Tibial nerve (tissue), 4 donors: ENCODE measurements around the gene STAM2. TPM values are rescaled to one million over a fixed set of nuclear protein-coding genes. Genes with fewer than 3 reads are reported as not detected.

Source experiments
- DNase-seq, 2 donors: peaks; one replicate each; pipeline ENCODE4 v3.0.0-alpha.2; 2019; ENCODE audit warnings: low spot score in 2 of 2
- H3K27ac ChIP-seq, 4 donors: fragments of 200-600 bp; sonication (generic) in 3 of 4; one replicate each; pipeline ENCODE4 v1.5.1; 2017 to 2019; ENCODE audit warnings: mild to moderate bottlenecking in 1 of 4
- H3K27me3 ChIP-seq, 2 donors: fragments of 200-600 bp; sonication (generic) in 1 of 2; one replicate each; pipeline versions ENCODE4 v1.5.1 to v1.6.0; 2017 to 2019
- H3K36me3 ChIP-seq, 3 donors: fragments of 200-600 bp; sonication (generic); one replicate each; pipeline ENCODE4 v1.5.1; 2018 to 2019
- H3K4me1 ChIP-seq, 4 donors: fragments of 200-600 bp; sonication (generic) in 3 of 4; one replicate each; pipeline ENCODE4 v1.5.1; 2017 to 2019
- H3K4me3 ChIP-seq, 4 donors: fragments of 200-600 bp; sonication (generic) in 3 of 4; one replicate each; pipeline ENCODE4 v1.5.1; 2017 to 2019; ENCODE audit warnings: mild to moderate bottlenecking in 1 of 4, moderate library complexity in 1 of 4
- H3K9me3 ChIP-seq, 4 donors: fragments of 200-600 bp; sonication (generic) in 3 of 4; one replicate each; pipeline ENCODE4 v1.5.1; 2017 to 2019
- EP300 ChIP-seq, 2 donors: sonication (generic); formaldehyde crosslinking; IDR thresholded peaks; one replicate each; pipeline ENCODE4 v1.6.1; 2017; ENCODE audit warnings: antibody characterized with exemption in 2 of 2, mild to moderate bottlenecking in 1 of 2
- POLR2A ChIP-seq, 2 donors: fragments of 450-650 bp; IDR thresholded peaks; one replicate each; pipeline ENCODE4 v1.6.1; 2017; ENCODE audit warnings: antibody characterized with exemption in 2 of 2, mild to moderate bottlenecking in 2 of 2, moderate library complexity in 2 of 2
- WGBS, 2 donors: methylation state at CpG; one replicate each; pipeline ENCODE4 v1.1.5; 2018; 5-methylcytosine and 5-hydroxymethylcytosine counted together
- total RNA-seq, 4 donors: library from RNA; depleted of rRNA; stranded (reverse); fragments of >200 nt; gene quantifications; one replicate each; pipeline ENCODE4 v1.1.0, GENCODE V29; 2016
- TF ChIP-seq, protein P1 (sequence below), 5 experiments: fragments of 200-600 bp in 3 of 5; fragments of 450-650 bp in 2 of 5; sonication (generic) in 3 of 5; IDR thresholded peaks; one replicate each; pipeline ENCODE4 v1.5.1; 2016 to 2019; ENCODE audit warnings: antibody characterized with exemption in 5 of 5, mild to moderate bottlenecking in 3 of 5, moderate library complexity in 2 of 5

The STAM2 gene
- 10 to 100 TPM; 18.9 to 45.4 (median 31.7) TPM for total RNA-seq

DNA sequence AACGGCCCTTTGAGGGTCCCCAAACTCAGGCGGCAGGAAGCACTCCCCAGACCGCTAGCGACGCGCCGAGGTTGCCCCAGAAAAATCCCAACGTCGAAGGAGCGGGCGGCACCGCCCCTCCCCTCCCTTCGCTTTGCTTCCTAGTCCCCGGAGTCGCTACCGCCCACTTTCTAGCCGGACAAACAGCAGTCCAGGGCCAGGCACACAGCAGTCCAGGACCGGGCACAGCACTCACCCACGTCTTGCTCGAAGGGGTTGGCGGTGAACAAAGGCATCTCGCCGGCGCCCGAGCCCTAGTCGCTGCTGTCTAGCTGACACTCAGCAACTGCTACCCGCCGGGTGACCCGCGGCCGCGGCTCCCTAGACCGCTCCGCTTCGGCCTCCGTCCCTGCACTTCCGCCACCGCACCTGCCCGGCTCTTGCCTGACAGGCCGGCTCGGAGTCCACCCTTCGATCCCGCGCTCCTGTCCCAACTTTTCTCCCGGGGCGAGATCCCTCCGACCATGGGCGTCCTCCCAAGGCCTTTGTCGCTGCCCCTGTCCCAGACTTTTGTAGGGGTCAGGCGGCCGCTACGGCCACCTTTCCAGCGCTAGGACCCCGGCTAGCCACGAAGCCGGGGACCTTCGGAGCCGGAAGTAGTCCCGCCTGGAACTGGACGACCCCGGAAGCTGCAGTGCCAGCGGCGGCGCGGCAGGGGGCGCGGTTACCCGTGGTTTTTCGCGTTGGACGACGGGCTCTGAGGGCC lies at the start of gene STAM2:
Gene STAM2 (minus strand): TSS at position 396 of the 745 bp plus-strand sequence. CDS start 121 bp downstream, at position 275.
- Histone ChIP-seq H3K9me3 (no peaks in the 10 kb centered on the region), H3K4me1 (peaks cover 3 to 38% (median 25%) of the 10 kb centered on the region in 4 donors), H3K4me3 (peak within 1 kb of the TSS; percentile 62 to 89 (median 73)), H3K27me3 (no peaks in the 10 kb centered on the region), H3K36me3 (no peaks in the 10 kb centered on the region), H3K27ac (peak within 1 kb of the TSS; percentile 90 to 96 (median 92))
- 1% methylated on average over 23 to 65 of the region's 72 CpGs for WGBS, 2 donors
- TF ChIP-seq, protein P1, sequence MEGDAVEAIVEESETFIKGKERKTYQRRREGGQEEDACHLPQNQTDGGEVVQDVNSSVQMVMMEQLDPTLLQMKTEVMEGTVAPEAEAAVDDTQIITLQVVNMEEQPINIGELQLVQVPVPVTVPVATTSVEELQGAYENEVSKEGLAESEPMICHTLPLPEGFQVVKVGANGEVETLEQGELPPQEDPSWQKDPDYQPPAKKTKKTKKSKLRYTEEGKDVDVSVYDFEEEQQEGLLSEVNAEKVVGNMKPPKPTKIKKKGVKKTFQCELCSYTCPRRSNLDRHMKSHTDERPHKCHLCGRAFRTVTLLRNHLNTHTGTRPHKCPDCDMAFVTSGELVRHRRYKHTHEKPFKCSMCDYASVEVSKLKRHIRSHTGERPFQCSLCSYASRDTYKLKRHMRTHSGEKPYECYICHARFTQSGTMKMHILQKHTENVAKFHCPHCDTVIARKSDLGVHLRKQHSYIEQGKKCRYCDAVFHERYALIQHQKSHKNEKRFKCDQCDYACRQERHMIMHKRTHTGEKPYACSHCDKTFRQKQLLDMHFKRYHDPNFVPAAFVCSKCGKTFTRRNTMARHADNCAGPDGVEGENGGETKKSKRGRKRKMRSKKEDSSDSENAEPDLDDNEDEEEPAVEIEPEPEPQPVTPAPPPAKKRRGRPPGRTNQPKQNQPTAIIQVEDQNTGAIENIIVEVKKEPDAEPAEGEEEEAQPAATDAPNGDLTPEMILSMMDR (IDR thresholded peaks at IDR 0.05) = peak; percentile 96 to 99 (median 97)
- peak in 1 of 2 donors; percentile 92 for TF ChIP-seq EP300 (IDR thresholded peaks at IDR 0.05)
- peak; percentile 55 to 70 for TF ChIP-seq POLR2A (IDR thresholded peaks at IDR 0.05)
- peak; percentile 79 to 87 for DNase-seq

DNA sequence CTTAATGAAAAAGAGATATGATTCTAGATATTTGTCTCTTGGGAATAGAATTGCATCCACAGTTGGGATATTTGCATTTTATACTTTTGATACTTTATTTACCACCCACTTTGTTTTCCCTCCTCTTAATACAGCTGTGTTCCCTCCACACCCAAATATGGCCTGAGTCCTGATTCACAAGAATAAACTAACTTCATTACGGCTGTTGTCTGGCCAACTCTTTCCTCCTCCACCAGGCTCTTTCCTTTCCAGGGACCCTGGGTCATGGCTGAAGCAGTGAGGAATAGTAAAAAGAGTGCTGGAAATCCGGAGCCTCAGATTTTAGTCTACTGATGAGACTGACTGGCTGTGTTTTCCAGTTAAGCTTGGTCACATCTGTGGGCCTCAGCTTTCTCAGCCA lies 48.4 kb upstream of the STAM2 start:
- Histone ChIP-seq H3K9me3 (no peaks in the 10 kb centered on the region), H3K36me3 (no peaks in the 10 kb centered on the region), H3K27me3 (no peaks in the 10 kb centered on the region), H3K4me1 (peaks cover 3 to 56% (median 23%) of the 10 kb centered on the region in 4 donors), H3K4me3 (no peak overlapping the region), H3K27ac (peak overlapping the region; percentile 65 to 92 (median 78))
- TF ChIP-seq EP300 (IDR thresholded peaks at IDR 0.05) = no peak
- TF ChIP-seq POLR2A (IDR thresholded peaks at IDR 0.05) = no peak
- TF ChIP-seq, protein P1 (IDR thresholded peaks at IDR 0.05) = no peak
- DNase-seq = no peak
- 10 to 13% methylated on average over 2 of the region's 2 CpGs for WGBS, 2 donors

DNA sequence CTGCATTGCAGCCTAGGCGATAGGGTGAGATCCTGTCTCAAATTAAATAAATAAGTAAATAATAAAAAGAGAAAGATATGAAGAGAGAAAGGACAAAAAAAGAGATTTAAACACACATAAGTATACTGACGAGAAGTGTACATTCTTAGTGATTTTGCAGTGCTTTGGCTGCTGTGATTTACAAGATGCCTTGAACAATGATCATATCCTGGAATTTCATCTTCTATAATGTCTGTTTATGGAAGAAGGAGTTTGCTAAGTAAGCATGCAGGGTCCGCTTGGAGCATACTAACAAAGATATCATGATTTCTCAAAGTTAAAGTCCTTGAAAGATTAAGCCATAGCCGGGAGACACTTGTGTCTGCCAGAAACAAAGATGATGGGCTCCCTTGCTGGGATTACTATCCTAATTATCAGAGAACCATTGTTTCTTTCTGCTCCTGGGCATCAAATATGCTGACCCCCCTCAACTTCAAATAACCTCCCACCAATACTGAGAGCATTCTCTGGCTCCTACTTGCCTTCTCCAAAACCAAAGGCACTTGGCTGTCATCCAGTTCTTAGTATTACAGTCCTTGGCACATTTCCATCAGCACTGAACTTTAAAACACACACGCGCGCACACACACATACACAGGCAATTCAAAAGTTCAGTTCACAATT lies 47.5 kb upstream of the STAM2 start:
- no peaks in the 10 kb centered on the region for H3K9me3 ChIP-seq
- TF ChIP-seq POLR2A (IDR thresholded peaks at IDR 0.05) = no peak
- peak in 1 of 2 donors; percentile 63 for TF ChIP-seq EP300 (IDR thresholded peaks at IDR 0.05)
- TF ChIP-seq, protein P1 (IDR thresholded peaks at IDR 0.05) = no peak
- no peaks in the 10 kb centered on the region for H3K27me3 ChIP-seq
- no peak overlapping the region for H3K4me3 ChIP-seq
- no peaks in the 10 kb centered on the region for H3K36me3 ChIP-seq
- 17 to 18% methylated on average over 7 of the region's 7 CpGs for WGBS, 2 donors
- H3K4me1 ChIP-seq = peaks cover 0 to 47% (median 23%) of the 10 kb centered on the region in 4 donors
- H3K27ac ChIP-seq = peak overlapping the region; percentile 65 to 92 (median 78)
- peak; percentile 41 to 85 for DNase-seq

DNA sequence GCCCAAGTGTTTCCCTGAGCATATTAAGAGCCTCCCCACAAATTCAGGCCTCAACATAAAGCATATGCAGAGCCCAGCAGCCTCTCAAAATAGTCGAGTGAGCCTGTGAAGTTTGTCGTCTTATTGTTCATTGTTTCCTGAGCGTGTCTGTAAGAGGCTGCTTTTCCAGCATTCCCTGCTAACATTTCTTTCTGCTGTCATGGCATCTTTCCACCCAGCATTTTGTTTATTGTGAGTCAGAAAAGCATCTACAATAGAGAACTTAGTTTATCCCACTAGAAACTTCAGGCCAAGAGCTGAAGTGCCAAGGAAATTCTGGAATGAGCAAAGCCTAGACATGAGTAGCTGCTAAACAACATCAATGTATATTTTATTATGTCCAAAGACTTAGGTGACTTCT lies 46.3 kb upstream of the STAM2 start:
- Histone ChIP-seq H3K4me1 (peaks cover 0 to 34% (median 19%) of the 10 kb centered on the region in 4 donors), H3K27ac (peak overlapping the region; percentile 6 to 92 (median 54)), H3K27me3 (no peaks in the 10 kb centered on the region), H3K9me3 (no peaks in the 10 kb centered on the region), H3K4me3 (no peak overlapping the region), H3K36me3 (no peaks in the 10 kb centered on the region)
- TF ChIP-seq POLR2A (IDR thresholded peaks at IDR 0.05) (no peak), EP300 (IDR thresholded peaks at IDR 0.05) (peak in 1 of 2 donors; percentile 73)
- 31 to 42% methylated on average over 3 of the region's 3 CpGs for WGBS, 2 donors
- DNase-seq = no peak

DNA sequence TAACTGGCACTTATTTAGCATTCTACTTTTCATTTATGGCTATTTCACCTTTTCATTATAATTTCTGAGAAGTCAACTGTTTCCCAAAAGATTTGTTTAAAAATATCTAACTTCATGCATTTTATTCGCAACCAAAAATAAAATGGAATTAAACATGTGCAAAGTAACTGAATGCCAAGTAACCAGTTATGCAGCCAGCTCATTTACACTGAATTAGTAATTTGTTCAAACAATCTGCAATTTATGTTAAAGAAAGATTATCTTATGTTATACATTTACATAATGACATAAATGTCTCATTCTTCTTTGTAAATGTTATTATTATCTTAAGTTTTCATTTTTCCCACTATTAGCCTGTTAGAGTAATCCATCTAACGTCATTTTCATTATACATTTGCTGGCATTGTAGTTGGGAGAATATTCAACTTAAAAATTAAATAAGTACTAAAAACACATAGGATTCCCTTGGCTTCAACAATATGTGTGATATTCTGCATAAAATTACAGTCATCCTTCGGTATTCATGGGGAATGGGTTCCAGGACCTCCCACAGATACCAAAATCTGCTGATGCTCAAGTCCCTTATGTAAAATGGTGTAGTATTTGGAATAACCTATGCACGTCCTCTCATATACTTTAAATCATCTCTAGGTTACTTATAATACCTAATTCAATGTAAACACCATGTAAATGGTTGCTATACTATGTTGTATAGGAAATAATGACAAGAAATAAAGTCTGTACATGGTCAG lies 43.7 kb upstream of the STAM2 start:
- no peak overlapping the region for H3K4me3 ChIP-seq
- no peaks in the 10 kb centered on the region for H3K9me3 ChIP-seq
- no peak overlapping the region for H3K27ac ChIP-seq
- no peak for TF ChIP-seq POLR2A (IDR thresholded peaks at IDR 0.05)
- no peak for TF ChIP-seq EP300 (IDR thresholded peaks at IDR 0.05)
- TF ChIP-seq, protein P1 (IDR thresholded peaks at IDR 0.05) = no peak
- no peaks in the 10 kb centered on the region for H3K36me3 ChIP-seq
- H3K4me1 ChIP-seq = peaks cover 0 to 30% (median 18%) of the 10 kb centered on the region in 4 donors
- WGBS, 2 donors = 78 to 83% methylated on average over 4 of the region's 4 CpGs
- no peaks in the 10 kb centered on the region for H3K27me3 ChIP-seq
- no peak for DNase-seq
